AG09319 (cell line): ENCODE data around the gene PI4KA.

Source experiments
- DNase-seq: peaks from one replicate; pipeline ENCODE4 v3.0.0-alpha.2; 2010; ENCODE audit warnings: low read depth; ENCODE audit errors: extremely low read depth
- CTCF ChIP-seq: IDR thresholded peaks from 2 replicates; pipeline ENCODE4 v1.5.1; 2011; ENCODE audit warnings: low read depth, mild to moderate bottlenecking, inconsistent platforms, low read length, moderate library complexity

The PI4KA gene

GRCh38 chr22:20792221-20792965, 66.2 kb downstream of the PI4KA start:
- no peak for TF ChIP-seq CTCF

GRCh38 chr22:20788627-20789344, 69.8 kb downstream of the PI4KA start:
- no peak for DNase-seq
- TF ChIP-seq CTCF: no peak

More at GRCh38 chr22:20792221-20792965, 66.2 kb downstream of the PI4KA start:
- no peak for DNase-seq

GRCh38 chr22:20787746-20788626, 70.6 kb downstream of the PI4KA start:
- DNase-seq: no peak
- no peak for TF ChIP-seq CTCF

- no peak for TF ChIP-seq CTCF
- no peak for DNase-seq
Observed at GRCh38 chr22:20787223-20787622, 71.4 kb downstream of the PI4KA start.

GRCh38 chr22:20786536-20786979, 72.1 kb downstream of the PI4KA start:
- no peak for TF ChIP-seq CTCF
- DNase-seq: no peak

GRCh38 chr22:20786048-20786447, 72.6 kb downstream of the PI4KA start:
- TF ChIP-seq CTCF: no peak
- no peak for DNase-seq
